SU-DHL-6 (cell line): ENCODE measurements around the gene IDH3G.

Source experiments
- H2AFZ ChIP-seq: fragments of 200-600 bp; sonication (generic); 2 replicates; pipeline ENCODE4 v1.6.1; 2014; ENCODE audit warnings: low read depth, mild to moderate bottlenecking, moderate library complexity, mixed read lengths, antibody characterized with exemption, low read length; ENCODE audit not compliant: severe bottlenecking
- H3F3A ChIP-seq: fragments of 200-600 bp; shearing (Covaris generic); 2 replicates; pipeline ENCODE4 v1.6.0; 2016; ENCODE audit warnings: antibody characterized with exemption, mild to moderate bottlenecking; ENCODE audit not compliant: insufficient read depth
- H3K27ac ChIP-seq: fragments of 200-600 bp; sonication (generic); 2 replicates; pipeline ENCODE4 v1.5.1; 2016; ENCODE audit warnings: low read depth, mild to moderate bottlenecking, low read length, moderate library complexity, mixed read lengths
- H3K27me3 ChIP-seq: fragments of 200-600 bp; sonication (generic), shearing (Covaris generic); 2 replicates; pipeline ENCODE4 v1.6.0; 2014; ENCODE audit warnings: mild to moderate bottlenecking, low read length
- H3K36me3 ChIP-seq: fragments of 200-600 bp; sonication (generic); 2 replicates; pipeline ENCODE4 v1.6.1; 2014; ENCODE audit warnings: mild to moderate bottlenecking, low read length, mixed read lengths
- H3K4me2 ChIP-seq: fragments of 300-600, 200-600 bp; shearing (Covaris generic), sonication (generic); 2 replicates; pipeline ENCODE4 v1.6.0; 2014; ENCODE audit warnings: low read length, low read depth, mild to moderate bottlenecking; ENCODE audit not compliant: poor library complexity, severe bottlenecking
- H3K4me3 ChIP-seq: fragments of 200-600 bp; sonication (generic); 2 replicates; pipeline ENCODE4 v1.5.1; 2014; ENCODE audit warnings: antibody characterized with exemption, low read length, mild to moderate bottlenecking, mixed read lengths; ENCODE audit not compliant: insufficient read depth, poor library complexity, severe bottlenecking
- H3K79me2 ChIP-seq: fragments of 200-600 bp; sonication (generic); 2 replicates; pipeline ENCODE4 v1.6.1; 2014; ENCODE audit warnings: mild to moderate bottlenecking, low read length, moderate library complexity; ENCODE audit not compliant: insufficient read depth
- H3K9ac ChIP-seq: fragments of 200-600 bp; sonication (generic); 2 replicates; pipeline ENCODE4 v1.7.0; 2014; ENCODE audit warnings: mild to moderate bottlenecking, low read length
- H3K9me2 ChIP-seq: fragments of 200-600 bp; sonication (generic); replicated peaks from 2 replicates; pipeline ENCODE4 v1.6.1; 2014; ENCODE audit warnings: low read length; ENCODE audit not compliant: insufficient read depth
- H3K9me3 ChIP-seq: fragments of 200-600 bp; sonication (generic); 2 replicates; pipeline ENCODE4 v1.6.1; 2014; ENCODE audit warnings: low read length, mixed read lengths; ENCODE audit not compliant: insufficient read depth
- H4K20me1 ChIP-seq: fragments of 200-600 bp; sonication (generic); 2 replicates; pipeline ENCODE4 v1.6.1; 2014; ENCODE audit warnings: low read depth, mild to moderate bottlenecking, antibody characterized with exemption, low read length, moderate library complexity, mixed read lengths
- EZH2phosphoT487 ChIP-seq: fragments of 200-600 bp; sonication (generic), shearing (Covaris generic); conservative IDR thresholded peaks from 2 replicates; pipeline ENCODE4 v1.6.1; 2018; ENCODE audit warnings: mild to moderate bottlenecking, antibody characterized with exemption, low read length, moderate library complexity, mixed read lengths
- TF ChIP-seq, protein P1 (sequence below): fragments of 200-600 bp; sonication (generic); IDR thresholded peaks from one replicate; pipeline ENCODE4 v1.5.1; 2017; ENCODE audit warnings: antibody characterized with exemption, mild to moderate bottlenecking, low read length, moderate library complexity; ENCODE audit not compliant: insufficient read depth, poor library complexity, severe bottlenecking

The IDH3G gene

GRCh38 chrX:153768311-153769157 is 25.6 kb downstream of the IDH3G start:
- Histone ChIP-seq H4K20me1 (no peaks in the 10 kb centered on the region), H3K27ac (no peak overlapping the region), H3K9ac (no peak overlapping the region), H3K9me3 (no peaks in the 10 kb centered on the region), H3K9me2 (no peaks in the 10 kb centered on the region), H3K4me2 (no peak overlapping the region), H3F3A (no peaks in the 10 kb centered on the region), H3K27me3 (no peaks in the 10 kb centered on the region), H3K4me3 (no peak overlapping the region), H3K36me3 (no peaks in the 10 kb centered on the region), H2AFZ (no peak overlapping the region), H3K79me2 (no peaks in the 10 kb centered on the region)
- TF ChIP-seq, protein P1, sequence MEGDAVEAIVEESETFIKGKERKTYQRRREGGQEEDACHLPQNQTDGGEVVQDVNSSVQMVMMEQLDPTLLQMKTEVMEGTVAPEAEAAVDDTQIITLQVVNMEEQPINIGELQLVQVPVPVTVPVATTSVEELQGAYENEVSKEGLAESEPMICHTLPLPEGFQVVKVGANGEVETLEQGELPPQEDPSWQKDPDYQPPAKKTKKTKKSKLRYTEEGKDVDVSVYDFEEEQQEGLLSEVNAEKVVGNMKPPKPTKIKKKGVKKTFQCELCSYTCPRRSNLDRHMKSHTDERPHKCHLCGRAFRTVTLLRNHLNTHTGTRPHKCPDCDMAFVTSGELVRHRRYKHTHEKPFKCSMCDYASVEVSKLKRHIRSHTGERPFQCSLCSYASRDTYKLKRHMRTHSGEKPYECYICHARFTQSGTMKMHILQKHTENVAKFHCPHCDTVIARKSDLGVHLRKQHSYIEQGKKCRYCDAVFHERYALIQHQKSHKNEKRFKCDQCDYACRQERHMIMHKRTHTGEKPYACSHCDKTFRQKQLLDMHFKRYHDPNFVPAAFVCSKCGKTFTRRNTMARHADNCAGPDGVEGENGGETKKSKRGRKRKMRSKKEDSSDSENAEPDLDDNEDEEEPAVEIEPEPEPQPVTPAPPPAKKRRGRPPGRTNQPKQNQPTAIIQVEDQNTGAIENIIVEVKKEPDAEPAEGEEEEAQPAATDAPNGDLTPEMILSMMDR = no peak
- TF ChIP-seq EZH2phosphoT487 = no peak

DNA sequence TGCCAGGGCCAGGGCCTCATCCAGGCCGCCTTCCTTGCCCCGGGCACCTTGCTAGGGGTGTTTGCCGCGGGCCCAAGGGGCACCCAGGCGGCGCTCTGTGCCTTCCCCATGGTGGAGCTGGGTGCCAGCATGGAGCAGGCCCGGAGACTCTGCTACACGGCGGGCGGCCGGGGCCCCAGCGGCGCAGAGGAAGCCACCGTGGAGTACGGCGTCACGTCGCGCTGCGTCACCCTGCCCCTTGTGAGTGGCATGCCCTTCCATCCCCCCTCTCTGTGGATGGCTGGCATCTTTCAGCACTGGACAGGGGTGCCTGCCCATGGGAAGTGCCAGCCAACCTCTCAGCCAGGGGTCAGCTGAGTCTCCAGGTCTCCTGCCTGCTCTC is 26.5 kb downstream of the IDH3G start:
- H3K27me3 ChIP-seq = no peaks in the 10 kb centered on the region
- TF ChIP-seq, protein P1 = no peak
- TF ChIP-seq EZH2phosphoT487 = no peak
- H3K27ac ChIP-seq = no peak overlapping the region
- no peak overlapping the region for H2AFZ ChIP-seq
- H3K9ac ChIP-seq = no peak overlapping the region
- H3K79me2 ChIP-seq = no peaks in the 10 kb centered on the region
- no peaks in the 10 kb centered on the region for H3K9me2 ChIP-seq
- H3K4me3 ChIP-seq = no peak overlapping the region
- no peaks in the 10 kb centered on the region for H3K36me3 ChIP-seq
- H3F3A ChIP-seq = no peaks in the 10 kb centered on the region
- no peak overlapping the region for H3K4me2 ChIP-seq
- no peaks in the 10 kb centered on the region for H3K9me3 ChIP-seq
- H4K20me1 ChIP-seq = no peaks in the 10 kb centered on the region

DNA sequence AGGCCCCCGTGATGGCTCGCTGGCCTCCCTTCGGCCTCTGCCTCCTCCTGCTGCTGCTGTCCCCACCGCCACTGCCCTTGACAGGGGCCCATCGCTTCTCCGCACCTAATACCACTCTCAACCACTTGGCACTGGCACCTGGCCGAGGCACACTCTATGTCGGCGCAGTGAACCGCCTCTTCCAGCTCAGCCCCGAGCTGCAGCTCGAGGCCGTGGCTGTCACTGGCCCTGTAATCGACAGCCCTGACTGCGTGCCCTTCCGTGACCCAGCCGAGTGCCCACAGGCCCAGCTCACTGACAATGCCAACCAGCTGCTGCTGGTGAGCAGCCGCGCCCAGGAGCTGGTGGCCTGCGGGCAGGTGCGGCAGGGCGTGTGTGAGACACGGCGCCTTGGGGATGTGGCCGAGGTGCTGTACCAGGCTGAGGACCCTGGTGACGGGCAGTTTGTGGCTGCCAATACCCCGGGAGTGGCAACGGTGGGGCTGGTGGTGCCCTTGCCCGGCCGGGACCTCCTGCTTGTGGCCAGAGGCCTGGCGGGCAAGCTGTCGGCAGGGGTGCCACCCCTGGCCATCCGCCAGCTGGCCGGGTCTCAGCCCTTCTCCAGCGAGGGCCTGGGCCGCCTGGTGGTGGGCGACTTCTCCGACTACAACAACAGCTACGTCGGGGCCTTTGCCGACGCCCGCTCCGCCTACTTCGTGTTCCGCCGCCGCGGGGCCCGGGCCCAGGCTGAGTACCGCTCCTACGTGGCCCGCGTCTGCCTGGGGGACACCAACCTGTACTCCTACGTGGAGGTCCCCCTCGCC is 27.1 kb downstream of the IDH3G start:
- no peak overlapping the region for H3K4me3 ChIP-seq
- no peaks in the 10 kb centered on the region for H3K36me3 ChIP-seq
- no peak overlapping the region for H3K27ac ChIP-seq
- no peaks in the 10 kb centered on the region for H3K27me3 ChIP-seq
- H3K9ac ChIP-seq = no peak overlapping the region
- no peaks in the 10 kb centered on the region for H3F3A ChIP-seq
- H3K4me2 ChIP-seq = no peak overlapping the region
- no peaks in the 10 kb centered on the region for H3K9me3 ChIP-seq
- no peaks in the 10 kb centered on the region for H3K79me2 ChIP-seq
- H3K9me2 ChIP-seq = no peaks in the 10 kb centered on the region
- no peak for TF ChIP-seq EZH2phosphoT487
- TF ChIP-seq, protein P1 = no peak
- H2AFZ ChIP-seq = no peak overlapping the region
- no peaks in the 10 kb centered on the region for H4K20me1 ChIP-seq
